PC-3 (cell line): ENCODE data around the gene SNN. TPM values are rescaled to one million over a fixed set of nuclear protein-coding genes. Genes with fewer than 3 reads are reported as not detected.

Source experiments
- ATAC-seq: fragments of 200-7000 bp; cut with Tn5 transposase; 2 replicates; pipeline ENCODE4 v1.9.1; 2020; ENCODE audit warnings: mild to moderate bottlenecking, moderate library complexity
- BruUV-seq: library from RNA; stranded (reverse); fragments of 400-500 nt; replicated peaks from 2 replicates; lab custom pipeline; 2021; lab: Mats Ljungman, UMichigan
- CTCF ChIA-PET: fragments of 300-600 bp; sonication (Branson Sonifier 250); formaldehyde crosslinking; loops from one replicate; lab custom pipeline; 2022; ENCODE audit warnings: antibody characterized with exemption; lab: Charles Lee
- POLR2A ChIA-PET: fragments of 300-600 bp; sonication (Branson Sonifier 250); formaldehyde crosslinking; loops from one replicate; lab custom pipeline; 2022; ENCODE audit warnings: antibody characterized with exemption; ENCODE audit not compliant: unreplicated experiment; lab: Charles Lee
- DNase-seq: peaks from one replicate; pipeline ENCODE4 v3.0.0-alpha.2; 2015
- H2AFZ ChIP-seq: fragments of 300-600 bp; sonication (generic); 2 replicates; pipeline ENCODE4 v1.6.0; 2016; ENCODE audit warnings: antibody characterized with exemption, low read length
- H3F3A ChIP-seq: fragments of 300-600 bp; sonication (generic); one replicate; pipeline ENCODE4 v1.6.0; 2017; ENCODE audit warnings: antibody characterized with exemption, low read length, control low read depth, mild to moderate bottlenecking; ENCODE audit not compliant: unreplicated experiment
- H3K27ac ChIP-seq: fragments of 300-600 bp; sonication (generic); 2 replicates; pipeline ENCODE4 v1.5.1; 2016; ENCODE audit warnings: mild to moderate bottlenecking, low read length
- H3K27me3 ChIP-seq: fragments of 300-600 bp; sonication (generic); 2 replicates; pipeline ENCODE4 v1.6.1; 2016; ENCODE audit warnings: low read length, mixed read lengths
- H3K36me3 ChIP-seq: fragments of 300-600 bp; sonication (generic); 2 replicates; pipeline ENCODE4 v1.6.1; 2016; ENCODE audit warnings: low read depth, mixed run types, low read length, mixed read lengths
- H3K4me1 ChIP-seq: fragments of 300-600 bp; sonication (generic); 2 replicates; pipeline ENCODE4 v1.5.1; 2016; ENCODE audit warnings: low read length; ENCODE audit not compliant: insufficient read depth
- H3K4me2 ChIP-seq: fragments of 300-600 bp; sonication (generic); 2 replicates; pipeline ENCODE4 v1.6.0; 2016; ENCODE audit warnings: low read length
- H3K4me3 ChIP-seq: fragments of 300-600 bp; sonication (generic); 2 replicates; pipeline ENCODE4 v1.5.1; 2016; ENCODE audit warnings: mild to moderate bottlenecking, low read length, mixed read lengths
- H3K79me2 ChIP-seq: fragments of 300-600 bp; sonication (generic); 2 replicates; pipeline ENCODE4 v1.6.1; 2017; ENCODE audit warnings: low read length, mixed read lengths
- H3K9ac ChIP-seq: fragments of 300-600 bp; sonication (generic); 2 replicates; pipeline ENCODE4 v1.6.0; 2016; ENCODE audit warnings: mild to moderate bottlenecking, low read length
- H3K9me2 ChIP-seq: fragments of 300-600 bp; sonication (generic); replicated peaks from 2 replicates; pipeline ENCODE4 v1.6.1; 2016; ENCODE audit warnings: mixed run types, low read length, mixed read lengths
- H3K9me3 ChIP-seq: fragments of 300-600 bp; sonication (generic); 2 replicates; pipeline ENCODE4 v1.6.1; 2016; ENCODE audit warnings: low read length, mixed read lengths
- H4K20me1 ChIP-seq: fragments of 300-600 bp; sonication (generic); 2 replicates; pipeline ENCODE4 v1.6.1; 2016; ENCODE audit warnings: low read length, mixed read lengths
- CTCF ChIP-seq: fragments of 300-600 bp; sonication (generic); conservative IDR thresholded peaks from 2 replicates; pipeline ENCODE4 v1.5.1; 2017; ENCODE audit warnings: antibody characterized with exemption, low read depth, mild to moderate bottlenecking, low read length
- EZH2 ChIP-seq: fragments of 300-600 bp; sonication (generic); IDR thresholded peaks from one replicate; pipeline ENCODE4 v1.6.1; 2017; ENCODE audit warnings: antibody characterized with exemption, mild to moderate bottlenecking, low read length; ENCODE audit not compliant: unreplicated experiment
- EZH2phosphoT487 ChIP-seq: fragments of 300-600 bp; sonication (generic); IDR thresholded peaks from 2 replicates; pipeline ENCODE4 v1.6.1; 2018; ENCODE audit warnings: mild to moderate bottlenecking, antibody characterized with exemption, low read length, borderline replicate concordance
- intact Hi-C: fragments of 100-400 bp; cut with micrococcal nuclease; formaldehyde crosslinking; loops from 2 replicates; pipeline ENCODE4 v1.9.0; 2023
- total RNA-seq: library from RNA; depleted of rRNA; stranded (reverse); fragments of >200 nt; gene quantifications from 2 replicates; pipeline ENCODE4 v1.2.3, GENCODE V29; 2014

The SNN gene
- total RNA-seq, 1 experiment from 2014 or later, result 4.3 TPM

GRCh38 chr16:11624205-11624604 is 44.0 kb upstream of the SNN start:
- Histone ChIP-seq H3K4me1 (peaks cover 14% of the 10 kb centered on the region), H3K79me2 (no peaks in the 10 kb centered on the region), H3K27ac (no peak overlapping the region), H3K27me3 (no peaks in the 10 kb centered on the region), H4K20me1 (no peaks in the 10 kb centered on the region), H2AFZ (no peak overlapping the region), H3K9me2 (no peaks in the 10 kb centered on the region), H3K9ac (no peak overlapping the region), H3K9me3 (no peaks in the 10 kb centered on the region), H3K4me3 (no peak overlapping the region), H3K36me3 (no peaks in the 10 kb centered on the region), H3F3A (no peaks in the 10 kb centered on the region), H3K4me2 (no peak overlapping the region)
- CTCF ChIA-PET, result no interaction called here
- ATAC-seq, result no peak
- TF ChIP-seq EZH2phosphoT487 (no peak), EZH2 (no peak), CTCF (no peak)
- DNase-seq, result no peak
- BruUV-seq, result no TSS peak
- intact Hi-C loops, result no loop called here
- POLR2A ChIA-PET, result no interaction called here

- no peaks in the 10 kb centered on the region for H3K9me2 ChIP-seq
- H3K27me3 ChIP-seq, result no peaks in the 10 kb centered on the region
- no peaks in the 10 kb centered on the region for H3K79me2 ChIP-seq
- no peak overlapping the region for H3K9ac ChIP-seq
- ChIA-PET CTCF (no interaction called here), POLR2A (no interaction called here)
- no peaks in the 10 kb centered on the region for H3K9me3 ChIP-seq
- H3K4me3 ChIP-seq, result no peak overlapping the region
- H3K4me2 ChIP-seq, result no peak overlapping the region
- no peaks in the 10 kb centered on the region for H4K20me1 ChIP-seq
- H3K27ac ChIP-seq, result no peak overlapping the region
- ATAC-seq (no peak), DNase-seq (no peak)
- no peaks in the 10 kb centered on the region for H3K36me3 ChIP-seq
- no peak for TF ChIP-seq EZH2phosphoT487
- no peak for TF ChIP-seq EZH2
- no peak for TF ChIP-seq CTCF
- BruUV-seq, result no TSS peak
- H2AFZ ChIP-seq, result no peak overlapping the region
- intact Hi-C loops, result no loop called here
- no peaks in the 10 kb centered on the region for H3F3A ChIP-seq
- peaks cover 14% of the 10 kb centered on the region for H3K4me1 ChIP-seq
Measured at GRCh38 chr16:11624636-11625607, 43.3 kb upstream of the SNN start.

GRCh38 chr16:11625769-11626168 is 42.5 kb upstream of the SNN start:
- peaks cover 14% of the 10 kb centered on the region for H3K4me1 ChIP-seq
- TF ChIP-seq EZH2 (no peak), CTCF (no peak), EZH2phosphoT487 (no peak)
- no peak overlapping the region for H3K27ac ChIP-seq
- CTCF ChIA-PET, result no interaction called here
- no peak overlapping the region for H3K4me3 ChIP-seq
- no peak overlapping the region for H2AFZ ChIP-seq
- no peak for DNase-seq
- no peak for ATAC-seq
- H3K4me2 ChIP-seq, result no peak overlapping the region
- H3K36me3 ChIP-seq, result no peaks in the 10 kb centered on the region
- intact Hi-C loops, result no loop called here
- no peaks in the 10 kb centered on the region for H3K79me2 ChIP-seq
- no TSS peak for BruUV-seq
- no peaks in the 10 kb centered on the region for H4K20me1 ChIP-seq
- POLR2A ChIA-PET, result no interaction called here
- no peaks in the 10 kb centered on the region for H3K9me2 ChIP-seq
- H3K9me3 ChIP-seq, result no peaks in the 10 kb centered on the region
- no peaks in the 10 kb centered on the region for H3F3A ChIP-seq
- H3K27me3 ChIP-seq, result no peaks in the 10 kb centered on the region
- no peak overlapping the region for H3K9ac ChIP-seq
